ENCODE measurements around the gene ASPSCR1. TPM values are rescaled to one million over a fixed set of nuclear protein-coding genes. Genes with fewer than 3 reads are reported as not detected.

ASPSCR1 gene
- total RNA-seq, 1 donor from 2014 or later = 27.5 TPM

DNA sequence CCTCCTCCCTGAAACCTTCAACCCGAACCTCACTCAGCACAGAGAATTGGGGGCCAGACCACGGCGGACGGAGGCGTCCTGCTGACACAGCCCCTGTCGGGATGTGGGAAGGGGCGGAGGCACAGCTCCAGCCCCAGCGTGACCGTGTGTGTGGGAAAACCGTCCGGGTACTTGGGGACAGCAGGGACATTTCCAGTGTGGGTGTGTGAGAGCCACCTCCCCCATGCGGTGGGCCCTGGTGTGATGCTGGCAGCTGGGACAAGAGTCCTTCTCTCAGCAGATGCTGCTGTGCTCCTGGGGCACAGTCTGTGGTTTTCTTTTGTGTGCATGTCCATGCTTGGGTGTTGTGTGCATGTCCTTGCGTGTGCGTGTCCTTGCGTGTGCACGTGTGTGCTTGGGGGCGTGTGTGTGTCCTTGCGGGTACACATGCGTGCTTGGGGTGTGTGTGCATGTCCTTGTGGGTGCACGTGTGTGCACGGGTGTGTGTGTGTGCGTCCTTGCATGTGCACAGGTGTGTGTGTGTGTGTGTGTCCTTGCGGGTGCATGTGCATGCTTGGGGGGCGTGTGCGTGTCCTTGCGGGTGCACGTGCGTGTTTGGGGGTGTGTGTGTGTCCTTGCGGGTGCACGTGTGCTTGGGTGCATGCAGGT lies 28.4 kb downstream of the ASPSCR1 start:
- H3K4me1 ChIP-seq = peaks cover 61% of the 10 kb centered on the region
- TF ChIP-seq CTCF (IDR thresholded peaks at IDR 0.05; ENCODE audit: borderline replicate concordance) = no peak
- intact Hi-C loops (cut with micrococcal nuclease) = no loop called here

GRCh38 chr17:82006468-82007227 lies 29.2 kb downstream of the ASPSCR1 start:
- H3K27me3 ChIP-seq (ENCODE audit: low read depth) = no peaks in the 10 kb centered on the region
- intact Hi-C loops (cut with micrococcal nuclease) = no loop called here
- H3K9me3 ChIP-seq (replicated peaks) = no peaks in the 10 kb centered on the region
- no peak overlapping the region for H3K4me3 ChIP-seq
- H3K27ac ChIP-seq (replicated peaks) = no peak overlapping the region
- H3K4me1 ChIP-seq = peaks cover 61% of the 10 kb centered on the region
- no peak for DNase-seq
- no peaks in the 10 kb centered on the region for H3K36me3 ChIP-seq
- TF ChIP-seq CTCF (IDR thresholded peaks at IDR 0.05; ENCODE audit: borderline replicate concordance) = no peak

More for the DNA sequence above, 28.4 kb downstream of the ASPSCR1 start:
- Histone ChIP-seq H3K27me3 (ENCODE audit: low read depth) (no peaks in the 10 kb centered on the region), H3K36me3 (no peaks in the 10 kb centered on the region), H3K4me3 (no peak overlapping the region), H3K27ac (replicated peaks) (no peak overlapping the region), H3K9me3 (replicated peaks) (no peaks in the 10 kb centered on the region)
- no peak for DNase-seq

DNA sequence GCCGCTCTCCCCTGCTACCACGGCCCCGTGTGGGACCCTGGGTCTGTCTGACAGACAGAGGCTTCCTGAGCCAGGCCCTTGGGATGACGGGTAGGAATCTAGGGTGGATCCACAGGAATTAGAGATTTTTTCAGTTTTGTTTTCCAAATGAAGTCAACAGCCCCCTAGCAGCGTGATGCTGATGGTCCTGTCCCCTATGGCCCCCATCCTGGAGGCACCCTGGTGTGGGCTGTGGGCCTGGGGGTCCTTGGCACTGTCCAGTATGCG lies 29.7 kb downstream of the ASPSCR1 start:
- Histone ChIP-seq H3K9me3 (replicated peaks) (no peaks in the 10 kb centered on the region), H3K27me3 (ENCODE audit: low read depth) (no peaks in the 10 kb centered on the region), H3K36me3 (no peaks in the 10 kb centered on the region), H3K27ac (replicated peaks) (no peak overlapping the region), H3K4me1 (peaks cover 62% of the 10 kb centered on the region), H3K4me3 (no peak overlapping the region)
- intact Hi-C loops (cut with micrococcal nuclease) = no loop called here
- TF ChIP-seq CTCF (IDR thresholded peaks at IDR 0.05; ENCODE audit: borderline replicate concordance) = no peak
- no peak for DNase-seq

DNA sequence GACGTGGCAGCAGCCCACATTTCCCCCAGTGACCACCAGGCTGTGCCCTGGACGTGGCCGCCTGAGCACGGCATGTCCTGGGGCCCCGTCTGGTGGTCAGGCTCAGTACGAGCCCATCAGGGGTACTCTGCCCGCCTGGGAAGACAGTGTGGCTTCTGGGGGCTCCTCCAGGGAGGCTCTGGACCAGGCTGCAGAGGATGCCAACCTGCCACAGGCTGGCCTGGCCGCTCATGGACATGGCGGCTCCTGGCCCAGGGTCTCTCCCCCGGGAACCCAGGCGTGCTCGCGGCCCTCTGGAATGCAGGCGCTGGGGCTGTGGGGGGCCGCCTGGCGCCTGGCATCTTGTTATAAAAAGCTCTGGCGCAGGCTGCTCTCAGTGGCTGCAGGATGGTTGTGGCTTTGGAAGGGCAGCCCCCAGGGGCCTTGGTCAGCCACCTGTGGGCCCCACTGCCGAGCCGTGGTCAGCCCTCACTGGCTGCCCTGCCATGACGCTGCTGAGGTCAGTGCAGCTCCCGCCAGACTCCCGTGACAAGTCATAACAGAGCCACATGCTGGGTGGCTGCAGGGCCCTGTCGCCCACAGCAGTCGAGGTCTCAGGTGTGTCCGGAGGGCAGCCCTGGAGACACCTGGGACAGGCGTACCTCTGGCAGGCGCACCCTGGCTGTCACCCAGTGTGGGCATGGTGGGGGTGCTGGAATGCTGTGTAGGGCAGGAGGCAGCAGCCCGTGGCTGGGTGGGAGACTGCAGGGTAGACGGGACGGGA lies 30.2 kb downstream of the ASPSCR1 start:
- no peak for TF ChIP-seq CTCF (IDR thresholded peaks at IDR 0.05; ENCODE audit: borderline replicate concordance)
- intact Hi-C loops (cut with micrococcal nuclease) = no loop called here
- no peaks in the 10 kb centered on the region for H3K9me3 ChIP-seq (replicated peaks)
- no peak overlapping the region for H3K4me3 ChIP-seq
- peaks cover 62% of the 10 kb centered on the region for H3K4me1 ChIP-seq
- H3K27ac ChIP-seq (replicated peaks) = no peak overlapping the region
- H3K36me3 ChIP-seq = no peaks in the 10 kb centered on the region
- no peak for DNase-seq
- H3K27me3 ChIP-seq (ENCODE audit: low read depth) = no peaks in the 10 kb centered on the region

DNA sequence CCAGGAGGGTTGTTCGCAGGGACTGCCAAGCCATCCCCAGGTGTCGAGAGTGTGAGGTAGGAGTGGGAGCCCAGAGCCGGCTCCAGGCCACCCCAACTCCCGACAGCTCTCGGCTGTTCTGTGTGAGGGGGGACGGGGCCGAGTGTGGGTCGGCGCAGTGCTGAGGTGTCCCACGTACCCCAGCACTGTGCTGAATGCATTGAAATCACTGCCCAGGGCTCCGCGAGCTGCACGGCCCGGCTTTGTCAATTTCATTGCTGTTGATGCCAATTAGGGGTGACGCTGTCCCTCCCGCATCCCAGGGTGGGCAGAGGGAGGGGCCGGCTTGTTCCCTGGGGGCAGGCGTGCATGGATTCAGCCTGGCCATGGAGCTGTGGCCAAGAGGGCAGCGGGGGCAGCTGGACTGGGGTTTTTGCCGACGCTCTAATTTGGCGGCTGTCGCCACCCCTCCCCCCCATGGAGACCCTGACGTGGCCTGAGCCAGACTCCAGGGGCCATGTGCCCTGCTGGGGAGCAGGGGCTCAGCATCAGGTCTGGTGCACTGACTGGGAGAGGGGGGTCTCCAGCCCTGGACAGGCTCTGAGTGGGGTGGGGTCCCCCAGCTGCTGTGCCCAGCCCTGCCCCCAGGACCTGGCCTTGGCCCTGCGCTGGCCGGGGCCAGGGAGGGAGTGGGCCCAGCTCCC lies 31.0 kb downstream of the ASPSCR1 start:
- no peak overlapping the region for H3K4me3 ChIP-seq
- no peak for TF ChIP-seq CTCF (IDR thresholded peaks at IDR 0.05; ENCODE audit: borderline replicate concordance)
- no peak for DNase-seq
- no peak overlapping the region for H3K27ac ChIP-seq (replicated peaks)
- peaks cover 62% of the 10 kb centered on the region for H3K4me1 ChIP-seq
- H3K36me3 ChIP-seq = no peaks in the 10 kb centered on the region
- intact Hi-C loops (cut with micrococcal nuclease) = no loop called here
- no peaks in the 10 kb centered on the region for H3K9me3 ChIP-seq (replicated peaks)
- no peaks in the 10 kb centered on the region for H3K27me3 ChIP-seq (ENCODE audit: low read depth)

All from left ventricle myocardium inferior (tissue), 1 donor.